Neural progenitor cell (in vitro differentiated cells): ENCODE results near the gene MEGF8. TPM values are rescaled to one million over a fixed set of nuclear protein-coding genes. Genes with fewer than 3 reads are reported as not detected.

ENCODE experiments used
- DNase-seq: peaks from one replicate; pipeline ENCODE4 v3.0.0-alpha.2; 2016; ENCODE audit warnings: low spot score
- H2AFZ ChIP-seq: fragments of 200-600 bp; sonication (generic); replicated peaks from 2 replicates; pipeline ENCODE4 v1.6.1; 2016; ENCODE audit warnings: antibody characterized with exemption
- H3F3A ChIP-seq: fragments of 200-600 bp; sonication (generic); 2 replicates; pipeline ENCODE4 v1.6.1; 2016; ENCODE audit warnings: antibody characterized with exemption, low read depth
- H3K27ac ChIP-seq: fragments of 200-600 bp; sonication (generic); 2 replicates; pipeline ENCODE4 v1.5.1; 2016; ENCODE audit warnings: mild to moderate bottlenecking
- H3K27me3 ChIP-seq: fragments of 200-600 bp; sonication (generic); 2 replicates; pipeline ENCODE4 v1.6.1; 2016; ENCODE audit warnings: mild to moderate bottlenecking, moderate library complexity
- H3K36me3 ChIP-seq: fragments of 200-600 bp; sonication (generic); 2 replicates; pipeline ENCODE4 v1.5.1; 2016
- H3K4me1 ChIP-seq: fragments of 200-600 bp; sonication (generic); 2 replicates; pipeline ENCODE4 v1.6.1; 2016; ENCODE audit warnings: mixed run types
- H3K4me2 ChIP-seq: fragments of 200-600 bp; sonication (generic); 2 replicates; pipeline ENCODE4 v1.6.1; 2016
- H3K4me3 ChIP-seq: fragments of 200-600 bp; sonication (generic); 2 replicates; pipeline ENCODE4 v1.5.1; 2016
- H3K79me2 ChIP-seq: fragments of 200-600 bp; sonication (generic); 2 replicates; pipeline ENCODE4 v1.6.1; 2016; ENCODE audit warnings: low read depth
- H3K9ac ChIP-seq: fragments of 200-600 bp; sonication (generic); 2 replicates; pipeline ENCODE4 v1.6.1; 2016
- H3K9me3 ChIP-seq: fragments of 200-600 bp; sonication (generic); 2 replicates; pipeline ENCODE4 v1.5.1; 2016; ENCODE audit warnings: low read depth
- H4K20me1 ChIP-seq: fragments of 200-600 bp; sonication (generic); 2 replicates; pipeline ENCODE4 v1.6.1; 2016; ENCODE audit warnings: low read depth
- H3K27ac Mint-ChIP-seq: 3 replicates; pipeline ENCODE4 v1.8.0; 2021; ENCODE audit warnings: mixed read lengths
- H3K27me3 Mint-ChIP-seq: 2 replicates; pipeline ENCODE4 v1.8.0; 2022; ENCODE audit warnings: low read depth, mild to moderate bottlenecking, inconsistent platforms, moderate library complexity, mixed read lengths; ENCODE audit not compliant: insufficient read depth
- H3K36me3 Mint-ChIP-seq: 3 replicates; pipeline ENCODE4 v1.8.0; 2021; ENCODE audit warnings: mixed read lengths
- H3K4me1 Mint-ChIP-seq: 3 replicates; pipeline ENCODE4 v1.8.0; 2021; ENCODE audit warnings: mixed read lengths
- H3K4me3 Mint-ChIP-seq: 3 replicates; pipeline ENCODE4 v1.8.0; 2021; ENCODE audit warnings: mild to moderate bottlenecking, moderate library complexity, mixed read lengths
- H3K9me3 Mint-ChIP-seq: 3 replicates; pipeline ENCODE4 v1.8.0; 2020; ENCODE audit warnings: mixed read lengths
- EZH2 ChIP-seq: fragments of 200-600 bp; sonication (generic); IDR thresholded peaks from 2 replicates; pipeline ENCODE4 v1.6.1; 2017; ENCODE audit warnings: antibody characterized with exemption, mild to moderate bottlenecking, moderate library complexity
- EZH2phosphoT487 ChIP-seq: fragments of 200-600 bp; sonication (generic); IDR thresholded peaks from 2 replicates; pipeline ENCODE4 v1.6.1; 2017; ENCODE audit warnings: antibody characterized with exemption
- microRNA-seq: library from miRNA; unstranded; fragments of <30 nt; microRNA quantifications from one replicate; pipeline ENCODE4, GENCODE V29; 2016
- small RNA-seq: library from RNA; depleted of rRNA; stranded (forward); fragments of <200 nt; gene quantifications from one replicate; pipeline ENCODE3, GENCODE V24; 2015
- total RNA-seq: library from RNA; depleted of rRNA; stranded (reverse); fragments of >200 nt; gene quantifications from 2 replicates; pipeline ENCODE4 v1.2.3, GENCODE V29; 2015; ENCODE audit warnings: low replicate concordance
- TF ChIP-seq, protein P1 (sequence below): fragments of 200-600 bp; sonication (generic); IDR thresholded peaks from 2 replicates; pipeline ENCODE4 v1.5.1; 2017; ENCODE audit warnings: antibody characterized with exemption, mild to moderate bottlenecking

MEGF8 gene
- total RNA-seq, 1 donor from 2014 or later, result 7.3 TPM

DNA sequence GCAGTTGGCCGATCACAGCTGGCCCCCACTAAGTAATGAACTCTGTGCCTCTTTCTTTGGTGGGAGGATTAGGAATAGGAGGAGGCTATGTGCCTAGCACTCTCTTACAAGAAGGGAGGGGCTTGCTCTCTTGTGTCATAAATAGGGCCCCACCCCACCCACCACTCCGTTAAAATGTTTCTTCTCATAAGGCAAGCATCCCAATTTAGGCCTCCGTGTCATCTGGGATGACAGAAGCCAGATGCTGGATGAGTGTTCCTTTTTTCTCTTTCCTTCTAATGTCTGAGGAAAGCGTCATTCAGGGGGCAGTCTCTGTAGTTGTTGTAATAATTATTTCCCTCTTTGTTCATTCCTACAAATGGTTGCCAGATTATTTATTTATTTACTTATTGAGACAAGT, 101.9 kb downstream of the MEGF8 start, which contains the start of gene LIPE:
TSS of gene LIPE (minus strand) at position 76 of the 400 bp plus-strand sequence. CDS start 239 bp downstream, outside the sequence.
- Mint-ChIP-seq H3K9me3 (no peaks in the 10 kb centered on the region), H3K4me1 (peaks cover 17% of the 10 kb centered on the region), H3K27me3 (peaks cover 8% of the 10 kb centered on the region), H3K36me3 (no peaks in the 10 kb centered on the region), H3K27ac (no peak within 1 kb of the TSS), H3K4me3 (no peak within 1 kb of the TSS)
- Histone ChIP-seq H4K20me1 (peaks cover 20% of the 10 kb centered on the region), H3K4me1 (peaks cover 30% of the 10 kb centered on the region), H3K4me3 (no peak within 1 kb of the TSS), H3K9me3 (no peaks in the 10 kb centered on the region), H3K9ac (no peak within 1 kb of the TSS), H3K27me3 (peaks cover 38% of the 10 kb centered on the region), H3K36me3 (no peaks in the 10 kb centered on the region), H3F3A (peaks cover 41% of the 10 kb centered on the region), H2AFZ (no peak within 1 kb of the TSS), H3K27ac (no peak within 1 kb of the TSS), H3K79me2 (no peaks in the 10 kb centered on the region), H3K4me2 (peak within 1 kb of the TSS; percentile 69)
- no peak for DNase-seq
- TF ChIP-seq, protein P1, sequence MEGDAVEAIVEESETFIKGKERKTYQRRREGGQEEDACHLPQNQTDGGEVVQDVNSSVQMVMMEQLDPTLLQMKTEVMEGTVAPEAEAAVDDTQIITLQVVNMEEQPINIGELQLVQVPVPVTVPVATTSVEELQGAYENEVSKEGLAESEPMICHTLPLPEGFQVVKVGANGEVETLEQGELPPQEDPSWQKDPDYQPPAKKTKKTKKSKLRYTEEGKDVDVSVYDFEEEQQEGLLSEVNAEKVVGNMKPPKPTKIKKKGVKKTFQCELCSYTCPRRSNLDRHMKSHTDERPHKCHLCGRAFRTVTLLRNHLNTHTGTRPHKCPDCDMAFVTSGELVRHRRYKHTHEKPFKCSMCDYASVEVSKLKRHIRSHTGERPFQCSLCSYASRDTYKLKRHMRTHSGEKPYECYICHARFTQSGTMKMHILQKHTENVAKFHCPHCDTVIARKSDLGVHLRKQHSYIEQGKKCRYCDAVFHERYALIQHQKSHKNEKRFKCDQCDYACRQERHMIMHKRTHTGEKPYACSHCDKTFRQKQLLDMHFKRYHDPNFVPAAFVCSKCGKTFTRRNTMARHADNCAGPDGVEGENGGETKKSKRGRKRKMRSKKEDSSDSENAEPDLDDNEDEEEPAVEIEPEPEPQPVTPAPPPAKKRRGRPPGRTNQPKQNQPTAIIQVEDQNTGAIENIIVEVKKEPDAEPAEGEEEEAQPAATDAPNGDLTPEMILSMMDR, result no peak
- TF ChIP-seq EZH2, result no peak
- TF ChIP-seq EZH2phosphoT487, result no peak

Small RNA genes lying within 50 kb of the gene (microRNA-seq; reads per million reads assigned to microRNA genes)
- gene MIR8077, result not detected

Small RNA genes lying within 50 kb of the gene (small RNA-seq; reads per million reads assigned to genes)
- gene MIR8077, result not detected

Other genes with a start within 250 kb of the MEGF8 start
- 13.4 and 35.6 TPM in 2 replicates for gene ZNF574, start 249.5 kb upstream of the MEGF8 start, total RNA-seq
- gene POU2F2, start 193.2 kb upstream of the MEGF8 start, total RNA-seq, result 0.31 and 0.69 TPM in 2 replicates
- gene DEDD2, start 108.0 kb upstream of the MEGF8 start, total RNA-seq, result 19.8 and 54.2 TPM in 2 replicates
- 6.5 and 13.0 TPM in 2 replicates for gene ZNF526, start 105.3 kb upstream of the MEGF8 start, total RNA-seq
- gene GSK3A, start 83.0 kb upstream of the MEGF8 start, total RNA-seq, result 22.5 and 41.3 TPM in 2 replicates
- 43.1 and 94.8 TPM in 2 replicates for gene ERF, start 70.5 kb upstream of the MEGF8 start, total RNA-seq
- 5.2 and 28.1 TPM in 2 replicates for gene CIC, start 56.4 kb upstream of the MEGF8 start, total RNA-seq
- 1.0 TPM in 2 replicates for gene PRR19, start 23.5 kb upstream of the MEGF8 start, total RNA-seq
- gene PAFAH1B3, start 23.0 kb upstream of the MEGF8 start, total RNA-seq, result 63.2 and 106 TPM in 2 replicates
- gene TMEM145, start 12.3 kb upstream of the MEGF8 start, total RNA-seq, result 0.37 and 6.6 TPM in 2 replicates
- gene CNFN, start 64.7 kb downstream of the MEGF8 start, total RNA-seq, result 2.9 and 3.2 TPM in 2 replicates
- 3.5 and 5.0 TPM in 2 replicates for gene LIPE, start 101.8 kb downstream of the MEGF8 start, total RNA-seq
- gene CXCL17, start 117.3 kb downstream of the MEGF8 start, total RNA-seq, result 0.12 TPM in 1 of 2 replicates, not detected in the other
- 0.03 and 0.39 TPM in 2 replicates for gene CEACAM1, start 202.8 kb downstream of the MEGF8 start, total RNA-seq